ENCODE measurements around the gene PPA1.

Gene PPA1

GRCh38 chr10:70233109-70233938, at the start of gene PPA1:
Gene PPA1, minus strand, starts transcription at chr10:70233429. Its CDS starts 102 bp downstream, at chr10:70233327.
- peak; percentile 93 for DNase-seq

GRCh38 chr10:70281609-70282008, 48.4 kb upstream of the PPA1 start:
- no peak for DNase-seq

GRCh38 chr10:70280099-70280498, 46.9 kb upstream of the PPA1 start:
- no peak for DNase-seq

- DNase-seq, result no peak
These were observed 44.3 kb upstream of the PPA1 start for GRCh38 chr10:70277396-70278030.

- no peak for DNase-seq
These were observed 41.4 kb upstream of the PPA1 start for GRCh38 chr10:70274643-70275042.

- DNase-seq, result no peak
These were observed 39.7 kb upstream of the PPA1 start for GRCh38 chr10:70272925-70273316.

GRCh38 chr10:70271996-70272924, 39.0 kb upstream of the PPA1 start:
- DNase-seq, result no peak

GRCh38 chr10:70270952-70271351, 37.7 kb upstream of the PPA1 start:
- no peak for DNase-seq

- no peak for DNase-seq
These were observed 36.5 kb upstream of the PPA1 start for GRCh38 chr10:70269741-70270140.

- DNase-seq, result no peak
These were observed 35.1 kb upstream of the PPA1 start for GRCh38 chr10:70268376-70268775.

- peak; percentile 87 for DNase-seq
These were observed 34.1 kb upstream of the PPA1 start for GRCh38 chr10:70267161-70267933.

GRCh38 chr10:70266701-70267100, 33.5 kb upstream of the PPA1 start:
- no peak for DNase-seq

- DNase-seq, result no peak
These were observed 32.8 kb upstream of the PPA1 start for GRCh38 chr10:70266056-70266455.

- DNase-seq, result peak; percentile 14
These were observed 31.9 kb upstream of the PPA1 start for GRCh38 chr10:70265032-70265689.

- no peak for DNase-seq
These were observed 27.5 kb upstream of the PPA1 start for GRCh38 chr10:70260734-70261133.

GRCh38 chr10:70260259-70260658, 27.0 kb upstream of the PPA1 start:
- no peak for DNase-seq

- peak; percentile 91 for DNase-seq
These were observed 25.0 kb upstream of the PPA1 start for GRCh38 chr10:70258216-70258615.

GRCh38 chr10:70257816-70258215, 24.6 kb upstream of the PPA1 start:
- peak; percentile 91 for DNase-seq

GRCh38 chr10:70256463-70256862, 23.2 kb upstream of the PPA1 start:
- DNase-seq, result no peak

- DNase-seq, result peak; percentile 92
These were observed 22.4 kb upstream of the PPA1 start for GRCh38 chr10:70255329-70256299.
